H9 (cell line): ENCODE results near the gene TBC1D4. TPM values are rescaled to one million over a fixed set of nuclear protein-coding genes. Genes with fewer than 3 reads are reported as not detected.

ENCODE experiments used
- DNase-seq: peaks from one replicate; pipeline ENCODE4 v3.0.0-alpha.2; 2017
- H2AFZ ChIP-seq: one replicate; pipeline ENCODE4 v1.6.1; 2013; ENCODE audit warnings: mild to moderate bottlenecking, low read length, control low read depth, moderate library complexity
- H2AK5ac ChIP-seq: 2 replicates; pipeline ENCODE4 v1.6.1; 2013; ENCODE audit warnings: low read length, control low read depth, mixed read lengths; ENCODE audit not compliant: insufficient read length
- H2BK120ac ChIP-seq: one replicate; pipeline ENCODE4 v1.6.1; 2013; ENCODE audit warnings: low read depth, mild to moderate bottlenecking, low read length, control low read depth, inconsistent platforms; ENCODE audit not compliant: poor library complexity, severe bottlenecking
- H2BK12ac ChIP-seq: 2 replicates; pipeline ENCODE4 v1.6.1; 2013; ENCODE audit warnings: low read length, control low read depth, mixed read lengths, low read depth; ENCODE audit not compliant: insufficient read length
- H2BK15ac ChIP-seq: 2 replicates; pipeline ENCODE4 v1.6.1; 2013; ENCODE audit warnings: low read depth, low read length, control low read depth
- H2BK20ac ChIP-seq: one replicate; pipeline ENCODE4 v1.6.1; 2013; ENCODE audit warnings: low read depth, mild to moderate bottlenecking, low read length, control low read depth, inconsistent platforms; ENCODE audit not compliant: poor library complexity, severe bottlenecking
- H2BK5ac ChIP-seq: 2 replicates; pipeline ENCODE4 v1.6.1; 2013; ENCODE audit warnings: low read length, control low read depth, mixed read lengths; ENCODE audit not compliant: insufficient read length
- H3K14ac ChIP-seq: 2 replicates; pipeline ENCODE4 v1.6.1; 2013; ENCODE audit warnings: low read length, control low read depth; ENCODE audit not compliant: insufficient read depth
- H3K18ac ChIP-seq: 2 replicates; pipeline ENCODE4 v1.6.1; 2013; ENCODE audit warnings: low read depth, mild to moderate bottlenecking, mixed read lengths, low read length, control low read depth; ENCODE audit not compliant: insufficient read length
- H3K23ac ChIP-seq: 2 replicates; pipeline ENCODE4 v1.6.1; 2013; ENCODE audit warnings: low read length, control low read depth, mixed read lengths, low read depth; ENCODE audit not compliant: insufficient read length
- H3K23me2 ChIP-seq: 2 replicates; pipeline ENCODE4 v1.6.1; 2013; ENCODE audit warnings: low read depth, mild to moderate bottlenecking, mixed read lengths, low read length, control low read depth; ENCODE audit not compliant: insufficient read length, poor library complexity, severe bottlenecking
- H3K27ac ChIP-seq: 2 replicates; pipeline ENCODE4 v1.5.1; 2013; ENCODE audit warnings: low read length, control low read depth, mixed read lengths, low read depth; ENCODE audit not compliant: insufficient read length
- H3K27me3 ChIP-seq: 2 replicates; pipeline ENCODE4 v1.6.1; 2013; ENCODE audit warnings: low read length, control low read depth, inconsistent platforms; ENCODE audit not compliant: insufficient read depth
- H3K4ac ChIP-seq: 2 replicates; pipeline ENCODE4 v1.6.1; 2013; ENCODE audit warnings: low read depth, mild to moderate bottlenecking, control low read depth, inconsistent platforms, low read length, moderate library complexity
- H3K4me1 ChIP-seq: 2 replicates; pipeline ENCODE4 v1.6.1; 2013; ENCODE audit warnings: low read length, control low read depth, inconsistent platforms; ENCODE audit not compliant: insufficient read depth
- H3K4me2 ChIP-seq: 2 replicates; pipeline ENCODE4 v1.6.1; 2013; ENCODE audit warnings: low read length, control low read depth, mixed read lengths; ENCODE audit not compliant: insufficient read length, insufficient read depth
- H3K56ac ChIP-seq: 2 replicates; pipeline ENCODE4 v1.6.1; 2013; ENCODE audit warnings: low read depth, mild to moderate bottlenecking, mixed read lengths, low read length, control low read depth; ENCODE audit not compliant: insufficient read length
- H3K79me1 ChIP-seq: 2 replicates; pipeline ENCODE4 v1.6.1; 2013; ENCODE audit warnings: low read depth, mild to moderate bottlenecking, moderate library complexity, low read length, control low read depth, inconsistent platforms; ENCODE audit not compliant: insufficient read depth, poor library complexity, severe bottlenecking
- H3K79me2 ChIP-seq: 2 replicates; pipeline ENCODE4 v1.6.1; 2013; ENCODE audit warnings: low read length, control low read depth, inconsistent platforms; ENCODE audit not compliant: insufficient read depth
- H3K9ac ChIP-seq: 2 replicates; pipeline ENCODE4 v1.6.1; 2013; ENCODE audit warnings: low read length, control low read depth, mixed read lengths; ENCODE audit not compliant: insufficient read length; ENCODE audit errors: extremely low read depth
- H3K9me3 ChIP-seq: one replicate; pipeline ENCODE4 v1.6.1; 2013; ENCODE audit warnings: low read depth, low read length, inconsistent platforms; ENCODE audit not compliant: control insufficient read depth
- H3T11ph ChIP-seq: one replicate; pipeline ENCODE4 v1.6.1; 2013; ENCODE audit warnings: mild to moderate bottlenecking, low read length, control low read depth, inconsistent platforms
- H4K20me1 ChIP-seq: one replicate; pipeline ENCODE4 v1.6.1; 2013; ENCODE audit not compliant: control insufficient read depth, insufficient read length, insufficient read depth
- H4K5ac ChIP-seq: 2 replicates; pipeline ENCODE4 v1.6.1; 2013; ENCODE audit warnings: low read depth, mild to moderate bottlenecking, mixed read lengths, low read length, control low read depth; ENCODE audit not compliant: insufficient read length
- H4K8ac ChIP-seq: replicated peaks from 2 replicates; pipeline ENCODE4 v1.6.1; 2013; ENCODE audit warnings: low read length, control low read depth, mixed read lengths, low read depth; ENCODE audit not compliant: insufficient read length
- H4K91ac ChIP-seq: 2 replicates; pipeline ENCODE4 v1.6.1; 2013; ENCODE audit warnings: low read depth, mild to moderate bottlenecking, moderate library complexity, mixed read lengths, low read length, control low read depth; ENCODE audit not compliant: insufficient read length
- H3K27ac Mint-ChIP-seq, 3 experiments: 2 replicates in 2 of 3; 3 replicates in 1 of 3; pipeline ENCODE4 v1.8.0; 2020 to 2021; ENCODE audit warnings: mixed read lengths in 3 of 3, mild to moderate bottlenecking in 1 of 3, moderate library complexity in 1 of 3
- H3K27me3 Mint-ChIP-seq: 2 replicates; pipeline ENCODE4 v1.8.0; 2021; ENCODE audit warnings: low read depth, mild to moderate bottlenecking, moderate library complexity, mixed read lengths
- H3K36me3 Mint-ChIP-seq, 3 experiments: 2 replicates in 2 of 3; 3 replicates in 1 of 3; pipeline ENCODE4 v1.8.0; 2020 to 2021; ENCODE audit warnings: low read depth in 3 of 3, mixed read lengths in 3 of 3; ENCODE audit not compliant: insufficient read depth in 1 of 3
- H3K4me1 Mint-ChIP-seq, 2 experiments: 2 replicates each; pipeline ENCODE4 v1.8.0; 2020; ENCODE audit warnings: mixed read lengths in 2 of 2
- H3K4me3 Mint-ChIP-seq, 2 experiments: 2 replicates in 1 of 2; 3 replicates in 1 of 2; pipeline ENCODE4 v1.8.0; 2020 to 2021; ENCODE audit warnings: mild to moderate bottlenecking in 2 of 2, mixed read lengths in 2 of 2, moderate library complexity in 1 of 2
- H3K9me3 Mint-ChIP-seq, 2 experiments: 2 replicates in 1 of 2; 3 replicates in 1 of 2; pipeline ENCODE4 v1.8.0; 2020; ENCODE audit warnings: mild to moderate bottlenecking in 2 of 2, mixed read lengths in 2 of 2, moderate library complexity in 1 of 2
- WGBS: extraction: QIAGEN DNeasy Blood & Tissue Kit; methylation state at CpG from one replicate; pipeline ENCODE4 v1.1.7; 2013; ENCODE audit warnings: missing lambda C conversion rate, low lambda C conversion rate, mixed read lengths; ENCODE audit not compliant: insufficient read length; ENCODE audit errors: extremely low coverage; 5-methylcytosine and 5-hydroxymethylcytosine counted together
- total RNA-seq: library from RNA; stranded (reverse); gene quantifications from 2 replicates; pipeline ENCODE4 v1.2.1, GENCODE V29; 2021
- TF ChIP-seq, protein P1 (sequence below): fragments of 200-600 bp; sonication (generic); conservative IDR thresholded peaks from 3 replicates; pipeline ENCODE4 v1.8.0; 2021; ENCODE audit warnings: antibody characterized with exemption, mild to moderate bottlenecking

The TBC1D4 gene
- total RNA-seq, 1 experiment from 2014 or later = 10.5 TPM

DNA sequence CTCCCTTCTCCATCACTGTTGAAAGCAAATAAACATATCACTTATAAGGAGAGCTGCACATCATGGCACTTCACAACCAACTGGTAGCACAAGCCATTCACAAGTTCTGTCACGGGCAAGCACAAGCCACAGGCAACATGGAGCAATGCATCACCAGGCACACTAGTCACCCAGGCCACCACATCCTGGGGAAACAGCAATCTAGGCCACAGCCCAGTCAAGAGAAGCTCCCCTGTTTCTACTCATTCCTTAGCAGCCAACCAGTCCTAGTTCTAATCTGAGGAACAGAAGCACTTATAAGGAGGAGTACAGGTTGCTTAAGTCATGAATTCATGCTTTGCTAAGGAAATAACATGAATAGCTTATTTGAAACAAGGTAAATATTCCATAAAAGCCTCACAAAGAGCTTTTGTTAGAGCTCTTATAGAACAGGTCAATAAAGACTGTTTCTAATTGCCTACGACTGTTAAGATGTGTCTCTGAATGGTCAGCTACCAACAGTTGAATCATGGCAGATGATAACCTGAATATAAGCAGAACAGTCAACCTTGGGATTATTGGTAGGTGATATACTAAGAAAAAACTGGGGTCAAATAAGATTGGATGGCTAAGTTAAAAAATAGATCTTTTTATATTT lies 169.0 kb downstream of the TBC1D4 start:
- no peak overlapping the region for H2BK5ac ChIP-seq
- no peak overlapping the region for H4K91ac ChIP-seq
- no peak overlapping the region for H2AFZ ChIP-seq
- no peak for DNase-seq
- H3K9me3 Mint-ChIP-seq = no peaks in the 10 kb centered on the region
- no peak overlapping the region for H3K56ac ChIP-seq
- no peaks in the 10 kb centered on the region for H3K79me1 ChIP-seq
- H3K23ac ChIP-seq = no peak overlapping the region
- TF ChIP-seq, protein P1, sequence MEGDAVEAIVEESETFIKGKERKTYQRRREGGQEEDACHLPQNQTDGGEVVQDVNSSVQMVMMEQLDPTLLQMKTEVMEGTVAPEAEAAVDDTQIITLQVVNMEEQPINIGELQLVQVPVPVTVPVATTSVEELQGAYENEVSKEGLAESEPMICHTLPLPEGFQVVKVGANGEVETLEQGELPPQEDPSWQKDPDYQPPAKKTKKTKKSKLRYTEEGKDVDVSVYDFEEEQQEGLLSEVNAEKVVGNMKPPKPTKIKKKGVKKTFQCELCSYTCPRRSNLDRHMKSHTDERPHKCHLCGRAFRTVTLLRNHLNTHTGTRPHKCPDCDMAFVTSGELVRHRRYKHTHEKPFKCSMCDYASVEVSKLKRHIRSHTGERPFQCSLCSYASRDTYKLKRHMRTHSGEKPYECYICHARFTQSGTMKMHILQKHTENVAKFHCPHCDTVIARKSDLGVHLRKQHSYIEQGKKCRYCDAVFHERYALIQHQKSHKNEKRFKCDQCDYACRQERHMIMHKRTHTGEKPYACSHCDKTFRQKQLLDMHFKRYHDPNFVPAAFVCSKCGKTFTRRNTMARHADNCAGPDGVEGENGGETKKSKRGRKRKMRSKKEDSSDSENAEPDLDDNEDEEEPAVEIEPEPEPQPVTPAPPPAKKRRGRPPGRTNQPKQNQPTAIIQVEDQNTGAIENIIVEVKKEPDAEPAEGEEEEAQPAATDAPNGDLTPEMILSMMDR = no peak
- no peaks in the 10 kb centered on the region for H3K4me1 ChIP-seq
- peaks cover 3 to 4% of the 10 kb centered on the region in 2 experiments for H3K4me1 Mint-ChIP-seq
- H3K27ac Mint-ChIP-seq = peak overlapping the region in 2 of 3 experiments; percentile 22 to 34; a peak in 2 of 7 replicates
- no CpG with 5 or more reads among the region's 2 CpGs for WGBS
- no peak overlapping the region for H3K4me3 Mint-ChIP-seq
- no peak overlapping the region for H3T11ph ChIP-seq
- no peak overlapping the region for H2BK20ac ChIP-seq
- no peaks in the 10 kb centered on the region for H3K27me3 Mint-ChIP-seq
- no peaks in the 10 kb centered on the region for H3K9me3 ChIP-seq
- no peak overlapping the region for H3K27ac ChIP-seq
- H3K18ac ChIP-seq = no peak overlapping the region
- no peak overlapping the region for H3K4ac ChIP-seq
- H2BK12ac ChIP-seq = no peak overlapping the region
- no peak overlapping the region for H4K8ac ChIP-seq
- no peak overlapping the region for H2BK120ac ChIP-seq
- H2AK5ac ChIP-seq = no peak overlapping the region
- H3K23me2 ChIP-seq = no peaks in the 10 kb centered on the region
- no peak overlapping the region for H4K5ac ChIP-seq
- no peaks in the 10 kb centered on the region for H4K20me1 ChIP-seq
- H3K4me2 ChIP-seq = no peak overlapping the region
- no peaks in the 10 kb centered on the region for H3K27me3 ChIP-seq
- H2BK15ac ChIP-seq = no peak overlapping the region
- peaks cover 0 to 3% (median 0%) of the 10 kb centered on the region in 3 experiments; a peak in 1 of 7 replicates for H3K36me3 Mint-ChIP-seq
- H3K9ac ChIP-seq = no peak overlapping the region
- H3K79me2 ChIP-seq = no peaks in the 10 kb centered on the region
- H3K14ac ChIP-seq = no peak overlapping the region
